Progenitor cell of endocrine pancreas (in vitro differentiated cells): ENCODE measurements around the gene FAM169A. TPM values are rescaled to one million over a fixed set of nuclear protein-coding genes. Genes with fewer than 3 reads are reported as not detected.
A peak's percentile ranks its signal among the peaks of the same experiment; 100 is the strongest.

ENCODE experiments used
- DNase-seq: peaks from one replicate; pipeline ENCODE4 v3.0.0; 2021; ENCODE audit warnings: low spot score; ENCODE audit not compliant: unreplicated experiment
- H3K27ac Mint-ChIP-seq: 2 replicates; pipeline ENCODE4 v1.8.0; 2021; ENCODE audit warnings: mild to moderate bottlenecking, moderate library complexity, mixed read lengths
- H3K27me3 Mint-ChIP-seq: 2 replicates; pipeline ENCODE4 v1.8.0; 2021; ENCODE audit warnings: mixed read lengths
- H3K36me3 Mint-ChIP-seq: 2 replicates; pipeline ENCODE4 v1.8.0; 2022; ENCODE audit warnings: mixed read lengths; ENCODE audit not compliant: insufficient read depth
- H3K4me1 Mint-ChIP-seq: 2 replicates; pipeline ENCODE4 v1.8.0; 2021; ENCODE audit warnings: low read depth, mixed read lengths
- H3K4me3 Mint-ChIP-seq: 2 replicates; pipeline ENCODE4 v1.8.0; 2021; ENCODE audit warnings: low read depth, mild to moderate bottlenecking, moderate library complexity, mixed read lengths
- H3K9me3 Mint-ChIP-seq: 2 replicates; pipeline ENCODE4 v1.8.0; 2021; ENCODE audit warnings: low read depth, mixed read lengths
- total RNA-seq: library from RNA; stranded (reverse); gene quantifications from 2 replicates; pipeline ENCODE4 v1.2.1, GENCODE V29; 2021
- TF ChIP-seq, protein P1 (sequence below): fragments of 200-600 bp; sonication (generic); IDR thresholded peaks from one replicate; pipeline ENCODE4 v1.5.0; 2021; ENCODE audit warnings: antibody characterized with exemption, mild to moderate bottlenecking; ENCODE audit not compliant: unreplicated experiment

The FAM169A gene
- total RNA-seq, 1 donor from 2014 or later = 32.4 TPM

DNA sequence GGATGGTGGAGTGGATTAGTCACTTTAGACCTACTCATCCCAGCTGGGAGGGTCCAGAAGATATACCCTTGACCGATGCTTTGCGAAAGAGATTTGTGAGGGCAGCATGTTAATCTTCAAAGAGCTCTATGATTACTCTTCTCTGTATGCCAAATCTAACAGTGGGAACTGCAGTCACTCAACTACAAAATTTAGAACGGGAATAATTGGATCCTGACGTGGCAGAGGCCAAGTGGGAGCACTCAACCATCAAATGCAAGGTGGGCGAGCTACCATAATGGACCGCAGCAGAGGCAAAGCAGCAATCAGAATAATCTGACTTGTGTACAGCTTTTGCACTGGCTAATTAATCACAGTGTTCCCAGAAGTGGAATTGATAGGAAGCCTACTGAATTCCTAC lies 78.8 kb downstream of the FAM169A start:
- DNase-seq = no peak
- Mint-ChIP-seq H3K9me3 (peaks cover 5% of the 10 kb centered on the region), H3K36me3 (peaks cover 45% of the 10 kb centered on the region), H3K27me3 (no peaks in the 10 kb centered on the region), H3K4me3 (no peak overlapping the region), H3K27ac (no peak overlapping the region), H3K4me1 (no peaks in the 10 kb centered on the region)
- TF ChIP-seq, protein P1, sequence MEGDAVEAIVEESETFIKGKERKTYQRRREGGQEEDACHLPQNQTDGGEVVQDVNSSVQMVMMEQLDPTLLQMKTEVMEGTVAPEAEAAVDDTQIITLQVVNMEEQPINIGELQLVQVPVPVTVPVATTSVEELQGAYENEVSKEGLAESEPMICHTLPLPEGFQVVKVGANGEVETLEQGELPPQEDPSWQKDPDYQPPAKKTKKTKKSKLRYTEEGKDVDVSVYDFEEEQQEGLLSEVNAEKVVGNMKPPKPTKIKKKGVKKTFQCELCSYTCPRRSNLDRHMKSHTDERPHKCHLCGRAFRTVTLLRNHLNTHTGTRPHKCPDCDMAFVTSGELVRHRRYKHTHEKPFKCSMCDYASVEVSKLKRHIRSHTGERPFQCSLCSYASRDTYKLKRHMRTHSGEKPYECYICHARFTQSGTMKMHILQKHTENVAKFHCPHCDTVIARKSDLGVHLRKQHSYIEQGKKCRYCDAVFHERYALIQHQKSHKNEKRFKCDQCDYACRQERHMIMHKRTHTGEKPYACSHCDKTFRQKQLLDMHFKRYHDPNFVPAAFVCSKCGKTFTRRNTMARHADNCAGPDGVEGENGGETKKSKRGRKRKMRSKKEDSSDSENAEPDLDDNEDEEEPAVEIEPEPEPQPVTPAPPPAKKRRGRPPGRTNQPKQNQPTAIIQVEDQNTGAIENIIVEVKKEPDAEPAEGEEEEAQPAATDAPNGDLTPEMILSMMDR = no peak

DNA sequence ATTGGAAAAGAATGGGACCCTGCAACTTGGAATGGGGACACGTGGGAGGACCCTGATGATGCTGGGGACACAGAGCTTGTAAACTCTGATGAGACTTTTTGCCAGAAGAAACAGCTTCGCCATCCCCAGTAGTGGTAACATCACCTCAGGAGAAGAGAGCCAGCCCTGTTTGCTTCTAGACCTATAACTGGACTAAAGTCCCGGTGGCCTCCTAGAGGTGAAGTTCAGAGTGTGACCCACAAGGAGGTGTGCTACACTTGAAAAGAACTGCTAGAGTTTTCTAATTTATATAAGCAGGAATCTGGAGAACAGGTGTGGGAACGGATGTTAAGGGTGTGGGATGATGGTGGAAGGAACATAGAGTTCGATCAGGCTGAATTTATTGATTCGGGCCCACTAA lies 79.3 kb downstream of the FAM169A start:
- TF ChIP-seq, protein P1 = no peak
- no peak for DNase-seq
- Mint-ChIP-seq H3K27me3 (no peaks in the 10 kb centered on the region), H3K4me3 (no peak overlapping the region), H3K36me3 (peaks cover 41% of the 10 kb centered on the region), H3K4me1 (no peaks in the 10 kb centered on the region), H3K9me3 (peaks cover 5% of the 10 kb centered on the region), H3K27ac (no peak overlapping the region)

DNA sequence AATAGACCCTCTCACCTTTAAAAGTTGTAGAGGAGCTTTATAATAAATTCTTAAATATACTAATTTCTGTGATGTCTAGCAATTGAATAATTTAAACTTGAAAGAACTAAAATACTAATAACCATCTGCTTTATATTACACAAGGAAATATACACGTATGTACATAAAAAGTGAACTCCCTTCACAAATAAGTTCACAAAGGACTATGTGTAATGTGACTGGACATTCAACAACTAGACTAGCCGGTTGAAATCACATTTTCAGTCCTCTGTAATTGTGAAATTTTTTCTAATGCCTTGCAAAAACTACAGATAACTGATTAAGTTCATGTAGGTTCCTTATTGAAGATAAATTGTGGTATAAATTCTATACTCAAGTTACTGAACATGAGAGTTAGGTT lies 87.6 kb downstream of the FAM169A start:
- no peaks in the 10 kb centered on the region for H3K27me3 Mint-ChIP-seq
- TF ChIP-seq, protein P1 = no peak
- H3K9me3 Mint-ChIP-seq = no peaks in the 10 kb centered on the region
- H3K36me3 Mint-ChIP-seq = peaks cover 9% of the 10 kb centered on the region
- no peak overlapping the region for H3K27ac Mint-ChIP-seq
- no peak overlapping the region for H3K4me3 Mint-ChIP-seq
- H3K4me1 Mint-ChIP-seq = no peaks in the 10 kb centered on the region
- DNase-seq = no peak

DNA sequence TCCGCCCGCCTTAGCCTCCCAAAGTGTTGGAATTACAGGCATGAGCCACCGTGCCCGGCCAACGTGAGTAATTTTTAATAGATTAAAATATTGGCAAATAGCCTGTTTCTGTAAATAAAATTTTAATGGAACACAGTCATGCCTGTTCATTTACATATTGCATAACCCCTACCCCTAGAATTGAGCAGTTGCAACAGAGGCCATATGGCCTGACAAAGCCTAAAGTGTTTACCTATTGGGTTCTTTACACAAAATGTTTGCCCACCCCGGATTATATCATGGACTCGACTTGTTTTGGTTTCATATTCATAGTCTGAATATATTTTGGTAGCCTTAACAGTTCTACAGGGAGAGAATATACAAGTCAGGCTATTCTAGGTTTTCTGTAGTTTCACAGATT lies 93.8 kb downstream of the FAM169A start:
- Mint-ChIP-seq H3K27ac (peak overlapping the region; percentile 41), H3K27me3 (no peaks in the 10 kb centered on the region), H3K9me3 (no peaks in the 10 kb centered on the region), H3K36me3 (peaks cover 18% of the 10 kb centered on the region), H3K4me1 (peaks cover 11% of the 10 kb centered on the region), H3K4me3 (no peak overlapping the region)
- TF ChIP-seq, protein P1 = no peak
- DNase-seq = no peak

DNA sequence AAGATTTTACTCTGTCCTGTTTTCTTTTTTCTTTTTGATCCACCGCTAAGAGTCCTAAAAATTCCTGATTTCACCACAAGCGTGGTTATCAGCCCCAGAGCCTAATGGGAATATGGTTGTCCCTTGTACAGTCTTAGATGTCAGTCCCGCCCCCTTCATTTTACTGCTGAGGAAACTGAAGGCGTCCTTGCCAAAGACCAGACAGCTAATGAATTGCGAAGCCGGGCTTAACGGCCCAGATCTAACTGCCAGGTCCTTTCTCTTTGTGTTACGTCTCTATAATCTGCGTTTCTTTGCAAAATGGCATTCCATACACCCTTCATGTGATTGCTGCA lies 98.6 kb downstream of the FAM169A start:
- H3K36me3 Mint-ChIP-seq = peaks cover 9% of the 10 kb centered on the region
- H3K4me3 Mint-ChIP-seq = peak overlapping the region; percentile 99
- H3K4me1 Mint-ChIP-seq = peaks cover 23% of the 10 kb centered on the region
- DNase-seq = no peak
- no peaks in the 10 kb centered on the region for H3K27me3 Mint-ChIP-seq
- no peaks in the 10 kb centered on the region for H3K9me3 Mint-ChIP-seq
- H3K27ac Mint-ChIP-seq = peak overlapping the region; percentile 98
- TF ChIP-seq, protein P1 = no peak
